22Rv1 (cell line): Measurements from ENCODE around the gene INPP1.
A peak's percentile ranks its signal among the peaks of the same experiment; 100 is the strongest.

Experiments used
- H3K27ac ChIP-seq: fragments of 450-650 bp; 2 replicates; pipeline ENCODE4 v1.5.1; 2017
- ZFX ChIP-seq: fragments of 450-650 bp; IDR thresholded peaks from 2 replicates; pipeline ENCODE4 v1.6.1; 2017; ENCODE audit warnings: antibody characterized with exemption, borderline replicate concordance
- TF ChIP-seq, protein P1 (sequence below): fragments of 450-650 bp; IDR thresholded peaks from 2 replicates; pipeline ENCODE4 v1.5.1; 2017; ENCODE audit warnings: mild to moderate bottlenecking

Gene INPP1

DNA sequence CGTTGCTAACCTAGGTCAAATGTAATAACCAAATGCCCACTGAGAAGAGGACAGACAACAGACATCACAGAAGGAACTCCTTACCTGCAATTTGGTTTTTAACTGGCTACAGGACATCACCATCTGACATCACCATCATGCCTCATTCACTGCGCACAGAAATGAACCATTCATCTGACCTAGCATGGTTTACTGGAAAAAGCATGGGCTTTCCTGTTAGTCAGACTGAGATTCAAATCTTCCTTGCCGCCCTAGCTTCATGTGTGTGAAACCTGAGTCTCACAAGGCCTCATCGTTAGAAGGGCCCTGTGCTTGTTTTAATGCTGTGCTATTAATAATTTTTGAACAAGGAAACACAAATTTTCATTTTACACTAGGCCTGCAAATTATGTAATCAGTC lies 22.7 kb upstream of the INPP1 start:
- H3K27ac ChIP-seq, result 0 out of 2 replicates have a peak overlapping the region, but pooled peaks have one; percentile 54
- no peak for TF ChIP-seq ZFX
- TF ChIP-seq, protein P1, sequence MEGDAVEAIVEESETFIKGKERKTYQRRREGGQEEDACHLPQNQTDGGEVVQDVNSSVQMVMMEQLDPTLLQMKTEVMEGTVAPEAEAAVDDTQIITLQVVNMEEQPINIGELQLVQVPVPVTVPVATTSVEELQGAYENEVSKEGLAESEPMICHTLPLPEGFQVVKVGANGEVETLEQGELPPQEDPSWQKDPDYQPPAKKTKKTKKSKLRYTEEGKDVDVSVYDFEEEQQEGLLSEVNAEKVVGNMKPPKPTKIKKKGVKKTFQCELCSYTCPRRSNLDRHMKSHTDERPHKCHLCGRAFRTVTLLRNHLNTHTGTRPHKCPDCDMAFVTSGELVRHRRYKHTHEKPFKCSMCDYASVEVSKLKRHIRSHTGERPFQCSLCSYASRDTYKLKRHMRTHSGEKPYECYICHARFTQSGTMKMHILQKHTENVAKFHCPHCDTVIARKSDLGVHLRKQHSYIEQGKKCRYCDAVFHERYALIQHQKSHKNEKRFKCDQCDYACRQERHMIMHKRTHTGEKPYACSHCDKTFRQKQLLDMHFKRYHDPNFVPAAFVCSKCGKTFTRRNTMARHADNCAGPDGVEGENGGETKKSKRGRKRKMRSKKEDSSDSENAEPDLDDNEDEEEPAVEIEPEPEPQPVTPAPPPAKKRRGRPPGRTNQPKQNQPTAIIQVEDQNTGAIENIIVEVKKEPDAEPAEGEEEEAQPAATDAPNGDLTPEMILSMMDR, result no peak

- TF ChIP-seq, protein P1, result no peak
- no peak for TF ChIP-seq ZFX
- H3K27ac ChIP-seq, result no peak overlapping the region
These were observed 20.0 kb upstream of the INPP1 start for GRCh38 chr2:190323406-190323805.

DNA sequence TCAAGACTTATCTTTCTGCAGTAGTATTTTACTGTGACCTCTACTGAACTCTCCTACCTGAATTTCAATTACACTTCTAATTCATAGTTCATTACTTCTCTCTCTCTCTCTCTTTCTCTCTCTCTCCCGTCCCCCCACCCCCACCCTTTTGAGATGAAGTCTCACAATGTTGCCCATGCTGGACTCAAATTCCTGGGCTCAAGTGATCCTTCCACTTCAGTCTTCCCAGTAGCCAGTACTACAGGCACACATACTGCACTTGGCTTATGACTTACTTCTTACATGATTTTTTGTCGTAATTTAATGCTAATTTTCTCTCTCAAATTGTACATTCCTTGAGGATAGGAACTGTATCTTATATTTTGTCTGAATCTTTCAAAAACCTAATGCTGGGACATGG lies 17.8 kb upstream of the INPP1 start:
- no peak overlapping the region for H3K27ac ChIP-seq
- TF ChIP-seq, protein P1, result no peak
- TF ChIP-seq ZFX, result no peak

GRCh38 chr2:190327867-190328572 lies 15.4 kb upstream of the INPP1 start:
- TF ChIP-seq, protein P1, result no peak
- no peak for TF ChIP-seq ZFX
- H3K27ac ChIP-seq, result no peak overlapping the region

DNA sequence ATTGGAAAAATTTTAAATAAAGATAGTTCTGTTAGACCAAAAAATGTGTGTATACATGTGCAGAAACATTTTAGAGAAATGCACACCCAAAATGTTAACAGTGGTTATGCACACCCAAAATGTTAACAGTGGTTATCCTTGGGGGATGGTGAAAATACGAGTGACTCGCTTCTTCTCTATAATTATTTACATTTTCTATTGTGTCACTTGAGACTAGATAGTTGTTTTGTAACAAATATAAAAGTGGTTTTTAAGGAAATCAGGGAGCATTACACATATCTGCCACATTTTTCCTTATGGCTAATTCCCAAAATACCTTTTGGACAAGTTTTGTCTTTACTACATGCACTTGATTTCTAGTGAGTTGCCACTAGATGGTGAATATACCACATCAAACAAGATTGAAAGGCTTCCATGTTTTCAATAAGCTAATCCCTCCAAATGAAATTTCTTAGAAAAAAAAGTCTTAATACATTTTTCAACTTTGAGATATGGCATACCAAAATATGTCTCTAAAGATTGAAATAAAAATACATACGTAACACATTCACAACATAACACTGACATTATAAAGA lies 14.7 kb upstream of the INPP1 start:
- H3K27ac ChIP-seq, result no peak overlapping the region
- TF ChIP-seq ZFX, result no peak
- TF ChIP-seq, protein P1, result no peak

- TF ChIP-seq ZFX, result no peak
- TF ChIP-seq, protein P1, result no peak
These were observed 10.0 kb upstream of the INPP1 start for GRCh38 chr2:190333395-190333794.

DNA sequence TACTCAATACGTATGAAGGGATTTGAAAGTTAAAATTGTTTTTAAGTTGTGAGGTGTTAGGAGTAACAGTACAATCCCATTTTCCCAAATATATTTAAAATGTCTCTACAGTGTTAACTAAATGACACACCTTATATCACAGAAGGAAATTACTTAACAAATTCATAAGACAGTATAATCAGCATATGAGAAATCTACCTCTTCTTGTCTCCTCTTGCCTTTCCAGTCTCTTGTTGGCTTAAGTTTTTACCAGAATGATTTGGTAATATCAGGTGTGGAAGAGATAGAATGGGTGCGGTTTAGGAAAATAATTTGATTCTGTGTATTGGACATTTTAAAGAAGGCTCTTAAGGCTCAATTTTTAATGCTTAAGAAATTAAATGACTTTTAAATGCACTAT lies 9.5 kb upstream of the INPP1 start:
- TF ChIP-seq, protein P1, result no peak
- no peak for TF ChIP-seq ZFX
- no peak overlapping the region for H3K27ac ChIP-seq

More at GRCh38 chr2:190333395-190333794, 10.0 kb upstream of the INPP1 start:
- no peak overlapping the region for H3K27ac ChIP-seq
